AG09309 (cell line): ENCODE data around the gene RGS2.

Experiments
- DNase-seq: peaks from one replicate; pipeline ENCODE4 v3.0.0-alpha.2; 2010; ENCODE audit warnings: low read depth
- H3K4me3 ChIP-seq: 2 replicates; pipeline ENCODE4 v1.5.1; 2011; ENCODE audit warnings: mild to moderate bottlenecking, low read depth, low read length, moderate library complexity; ENCODE audit not compliant: control insufficient read depth
- TF ChIP-seq, protein P1 (sequence below): IDR thresholded peaks from 2 replicates; pipeline ENCODE4 v1.5.1; 2011; ENCODE audit warnings: mild to moderate bottlenecking, low read depth, low read length, inconsistent platforms; ENCODE audit not compliant: insufficient read depth, control insufficient read depth; ENCODE audit errors: missing control alignments

The RGS2 gene

DNA sequence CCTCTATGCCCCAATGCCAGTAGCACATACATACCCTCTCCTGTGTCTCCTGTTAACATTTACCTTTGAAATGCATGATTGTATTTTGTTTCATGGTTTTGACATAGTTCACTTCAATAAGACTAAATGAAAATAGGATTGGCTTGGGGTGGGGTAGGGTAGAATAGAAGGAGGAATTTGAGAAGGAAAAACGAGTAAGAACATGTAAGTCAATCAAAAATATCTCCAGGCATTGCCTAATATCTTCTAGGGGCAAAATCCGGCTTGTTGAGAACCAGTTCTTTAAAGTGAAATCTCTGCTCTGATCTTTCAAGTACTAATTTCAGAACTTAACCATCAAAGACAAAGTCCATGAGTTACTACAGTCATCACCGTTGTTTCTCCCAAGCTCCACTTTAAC lies 31.8 kb upstream of the RGS2 start:
- TF ChIP-seq, protein P1, sequence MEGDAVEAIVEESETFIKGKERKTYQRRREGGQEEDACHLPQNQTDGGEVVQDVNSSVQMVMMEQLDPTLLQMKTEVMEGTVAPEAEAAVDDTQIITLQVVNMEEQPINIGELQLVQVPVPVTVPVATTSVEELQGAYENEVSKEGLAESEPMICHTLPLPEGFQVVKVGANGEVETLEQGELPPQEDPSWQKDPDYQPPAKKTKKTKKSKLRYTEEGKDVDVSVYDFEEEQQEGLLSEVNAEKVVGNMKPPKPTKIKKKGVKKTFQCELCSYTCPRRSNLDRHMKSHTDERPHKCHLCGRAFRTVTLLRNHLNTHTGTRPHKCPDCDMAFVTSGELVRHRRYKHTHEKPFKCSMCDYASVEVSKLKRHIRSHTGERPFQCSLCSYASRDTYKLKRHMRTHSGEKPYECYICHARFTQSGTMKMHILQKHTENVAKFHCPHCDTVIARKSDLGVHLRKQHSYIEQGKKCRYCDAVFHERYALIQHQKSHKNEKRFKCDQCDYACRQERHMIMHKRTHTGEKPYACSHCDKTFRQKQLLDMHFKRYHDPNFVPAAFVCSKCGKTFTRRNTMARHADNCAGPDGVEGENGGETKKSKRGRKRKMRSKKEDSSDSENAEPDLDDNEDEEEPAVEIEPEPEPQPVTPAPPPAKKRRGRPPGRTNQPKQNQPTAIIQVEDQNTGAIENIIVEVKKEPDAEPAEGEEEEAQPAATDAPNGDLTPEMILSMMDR = no peak
- DNase-seq = no peak
- no peak overlapping the region for H3K4me3 ChIP-seq

DNA sequence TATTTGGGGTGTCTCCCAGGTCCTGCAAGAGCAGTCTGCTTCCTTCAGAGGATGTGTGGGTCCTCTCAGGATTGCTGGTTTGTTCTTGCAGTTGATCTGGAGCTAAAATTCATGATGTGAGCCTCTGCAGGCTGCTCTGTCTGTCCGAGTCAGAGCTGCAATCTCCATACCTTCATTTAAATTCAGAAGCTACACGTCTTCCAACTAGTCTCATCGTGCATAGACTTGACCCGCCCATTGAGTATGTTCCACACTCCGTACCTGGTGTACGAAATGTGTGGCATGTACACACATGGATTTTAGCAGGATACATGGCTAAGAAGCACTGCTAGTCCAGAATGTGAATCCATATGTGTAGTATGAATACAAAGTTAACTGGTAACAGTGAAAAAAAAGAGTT lies 25.0 kb upstream of the RGS2 start:
- H3K4me3 ChIP-seq = no peak overlapping the region
- TF ChIP-seq, protein P1 = no peak
- no peak for DNase-seq

DNA sequence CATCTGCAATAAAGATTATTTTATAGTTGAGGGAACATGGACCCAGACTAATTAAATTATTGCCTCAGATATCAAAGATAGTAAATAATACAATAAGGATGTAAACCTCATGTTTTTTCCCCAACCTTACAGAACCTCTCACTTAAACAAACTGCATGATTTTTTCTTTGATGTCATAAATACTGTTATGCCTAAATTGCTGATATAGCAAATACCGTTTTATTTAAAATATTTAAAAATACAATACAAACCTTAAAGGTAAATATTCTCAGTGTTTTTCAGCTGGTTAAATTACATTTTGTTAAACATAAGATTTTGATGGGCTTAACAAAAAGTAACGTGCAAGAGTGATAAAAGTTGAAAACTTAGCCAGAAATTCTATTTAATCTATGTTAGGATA lies 24.4 kb upstream of the RGS2 start:
- no peak for DNase-seq
- H3K4me3 ChIP-seq = no peak overlapping the region
- TF ChIP-seq, protein P1 = no peak

DNA sequence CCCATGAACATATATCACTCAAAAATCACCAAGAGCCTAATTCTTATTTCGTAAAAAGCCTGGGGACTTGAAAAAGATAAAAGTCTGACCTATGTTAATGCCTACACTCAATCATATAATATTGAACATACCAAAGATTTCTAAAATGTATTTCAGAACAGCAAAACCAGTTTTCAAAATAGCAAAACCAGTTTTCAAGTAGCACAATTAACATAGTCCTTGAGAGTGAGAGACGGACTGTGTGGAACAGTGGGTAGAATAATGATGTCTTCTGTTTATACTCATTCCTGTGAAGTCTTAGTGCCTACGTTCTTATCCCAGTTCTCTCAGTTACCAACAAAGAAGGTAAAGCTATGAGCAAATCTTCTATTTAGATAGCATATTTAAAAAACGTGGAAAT lies 22.3 kb upstream of the RGS2 start:
- no peak overlapping the region for H3K4me3 ChIP-seq
- TF ChIP-seq, protein P1 = no peak
- no peak for DNase-seq

DNA sequence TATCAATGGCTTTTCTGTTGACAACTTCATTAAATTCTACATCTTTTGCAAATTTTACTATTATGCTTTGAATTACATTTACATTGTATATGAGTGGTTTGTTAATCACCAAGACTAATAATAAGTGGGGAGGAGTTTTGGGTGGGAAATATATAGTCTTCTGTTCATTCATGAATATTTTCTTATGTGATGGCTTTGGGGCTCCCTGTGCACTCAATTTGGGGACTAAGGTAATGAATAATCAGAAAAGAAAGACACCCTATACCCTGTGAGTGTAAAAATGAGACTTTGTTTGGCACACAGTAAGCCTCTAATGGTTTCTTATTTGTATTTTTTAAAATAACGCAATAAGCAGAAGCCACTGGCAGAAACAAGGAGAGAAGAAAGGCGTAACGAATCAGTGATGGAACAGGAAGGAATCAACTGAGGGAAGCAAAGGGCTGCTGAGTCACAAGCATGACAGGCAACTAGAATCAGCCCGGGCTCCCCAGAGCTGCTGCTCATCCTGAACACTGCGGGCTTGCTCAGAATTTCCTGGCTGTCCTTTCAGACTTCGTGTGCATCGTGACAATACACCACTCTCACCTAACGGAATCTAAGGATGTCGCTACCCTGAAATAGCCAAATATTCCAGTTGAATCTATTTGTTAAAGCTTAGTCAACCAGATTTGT lies 20.8 kb upstream of the RGS2 start:
- peak; percentile 46 for DNase-seq
- TF ChIP-seq, protein P1 = no peak
- no peak overlapping the region for H3K4me3 ChIP-seq

DNA sequence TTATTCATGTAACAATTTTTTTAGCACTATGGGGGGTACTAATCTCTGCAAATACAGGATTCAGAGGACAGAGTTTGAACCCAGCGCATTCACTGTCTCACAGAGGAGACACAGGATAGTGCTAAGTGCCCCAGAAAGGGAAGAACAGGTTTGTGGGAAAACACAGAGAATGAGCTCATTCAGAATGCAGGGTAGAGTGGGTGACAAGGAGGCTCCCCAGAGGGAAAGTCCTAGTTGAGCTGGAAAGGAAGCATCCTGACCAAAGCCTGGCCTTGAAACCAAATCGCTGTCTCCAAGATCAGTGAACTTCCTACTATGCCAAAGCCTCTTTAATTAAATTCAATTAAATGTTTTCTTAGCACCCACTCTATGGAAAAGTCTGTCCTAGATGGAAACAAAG lies 19.0 kb upstream of the RGS2 start:
- no peak for DNase-seq
- H3K4me3 ChIP-seq = no peak overlapping the region
- TF ChIP-seq, protein P1 = no peak

DNA sequence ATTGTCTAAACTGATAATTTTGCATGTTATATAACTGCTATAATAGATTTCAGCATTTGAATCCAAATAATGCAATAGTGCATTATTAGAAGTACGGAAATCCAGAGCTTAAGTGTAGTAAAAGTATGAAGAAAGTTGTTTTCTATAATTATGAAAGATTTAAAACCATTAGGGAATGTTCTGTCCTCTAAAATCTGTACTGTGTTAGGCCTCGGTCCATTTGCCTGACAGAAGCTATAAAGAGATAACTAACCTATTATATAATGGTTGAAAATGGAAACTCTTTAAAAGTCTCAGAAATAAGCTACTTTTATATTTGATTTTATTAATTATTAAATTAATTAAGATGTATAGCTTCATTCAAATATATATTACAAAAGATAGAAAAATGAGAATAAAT lies 16.2 kb upstream of the RGS2 start:
- no peak overlapping the region for H3K4me3 ChIP-seq
- TF ChIP-seq, protein P1 = no peak
- DNase-seq = no peak
